Gastroesophageal sphincter (tissue), 4 donors: Measurements from ENCODE around the gene KMT2C. TPM values are rescaled to one million over a fixed set of nuclear protein-coding genes. Genes with fewer than 3 reads are reported as not detected.
"Not testable (repeated sequence)": the region's sequence is repeated elsewhere in the genome, so short reads cannot be mapped to it uniquely, and the experiment has no call there.

Source experiments
- ATAC-seq: fragments of 150-250 bp; one replicate; pipeline ENCODE4 v1.9.1; 2016; ENCODE audit warnings: mild to moderate bottlenecking, moderate library complexity
- H3K27ac ChIP-seq, 4 donors: fragments of 200-600 bp; sonication (generic) in 3 of 4; 1 replicate in 3 of 4; 2 replicates in 1 of 4; pipeline ENCODE4 v1.5.1; 2016 to 2019
- H3K27me3 ChIP-seq: fragments of 200-600 bp; sonication (generic); one replicate; pipeline ENCODE4 v1.5.1; 2019
- H3K36me3 ChIP-seq, 2 donors: fragments of 200-600 bp; sonication (generic); one replicate each; pipeline ENCODE4 v1.5.1; 2019; ENCODE audit warnings: control low read depth in 1 of 2
- H3K4me1 ChIP-seq, 3 donors: fragments of 200-600 bp; sonication (generic); 1 replicate in 2 of 3; 2 replicates in 1 of 3; pipeline ENCODE4 v1.5.1; 2016 to 2019; ENCODE audit warnings: control low read depth in 2 of 3
- H3K4me3 ChIP-seq, 2 donors: fragments of 200-600 bp; sonication (generic); one replicate each; pipeline ENCODE4 v1.5.1; 2019; ENCODE audit warnings: mild to moderate bottlenecking in 1 of 2, moderate library complexity in 1 of 2
- H3K9me3 ChIP-seq, 3 donors: fragments of 200-600 bp; sonication (generic); one replicate each; pipeline ENCODE4 v1.5.1; 2017 to 2019; ENCODE audit warnings: control low read depth in 2 of 3
- CTCF ChIP-seq, 4 experiments: fragments of 200-600 bp in 2 of 4; fragments of 450-650 bp in 2 of 4; sonication (generic) in 1 of 4; IDR thresholded peaks; one replicate each; pipeline ENCODE4 v1.5.1; 2017 to 2019; ENCODE audit warnings: antibody characterized with exemption in 4 of 4, mild to moderate bottlenecking in 2 of 4, moderate library complexity in 2 of 4
- EP300 ChIP-seq: sonication (generic); formaldehyde crosslinking; IDR thresholded peaks from one replicate; pipeline ENCODE4 v1.6.1; 2017; ENCODE audit warnings: antibody characterized with exemption, mild to moderate bottlenecking
- POLR2A ChIP-seq, 2 donors: fragments of 450-650 bp; IDR thresholded peaks; one replicate each; pipeline ENCODE4 v1.6.1; 2017; ENCODE audit warnings: antibody characterized with exemption in 2 of 2, mild to moderate bottlenecking in 2 of 2, moderate library complexity in 1 of 2
- POLR2AphosphoS5 ChIP-seq: sonication (generic); formaldehyde crosslinking; IDR thresholded peaks from one replicate; pipeline ENCODE4 v1.6.1; 2017; ENCODE audit warnings: antibody characterized with exemption
- WGBS, 2 donors: methylation state at CpG; one replicate each; pipeline ENCODE4 v1.1.5; 2018; ENCODE audit warnings: low coverage in 1 of 2; 5-methylcytosine and 5-hydroxymethylcytosine counted together
- total RNA-seq, 4 donors: library from RNA; depleted of rRNA; stranded (reverse); fragments of >200 nt; gene quantifications; one replicate each; pipeline ENCODE4 v1.1.0, GENCODE V29; 2016

Gene KMT2C
- total RNA-seq, 4 donors from 2014 or later = 63.0 to 84.8 (median 75.5) TPM

GRCh38 chr7:152362128-152362926 is 73.5 kb downstream of the KMT2C start:
- no peaks in the 10 kb centered on the region for H3K9me3 ChIP-seq
- no peak for ATAC-seq
- peaks cover 0 to 82% (median 8%) of the 10 kb centered on the region in 3 donors for H3K4me1 ChIP-seq
- no peaks in the 10 kb centered on the region for H3K36me3 ChIP-seq
- no peak overlapping the region for H3K4me3 ChIP-seq
- H3K27me3 ChIP-seq = no peaks in the 10 kb centered on the region
- TF ChIP-seq POLR2A (IDR thresholded peaks at IDR 0.05) (no peak), POLR2AphosphoS5 (no peak), CTCF (IDR thresholded peaks at IDR 0.05) (no peak), EP300 (no peak)
- H3K27ac ChIP-seq = no peak overlapping the region
- WGBS, 2 donors = 65 to 68% methylated on average over 6 of the region's 6 CpGs

DNA sequence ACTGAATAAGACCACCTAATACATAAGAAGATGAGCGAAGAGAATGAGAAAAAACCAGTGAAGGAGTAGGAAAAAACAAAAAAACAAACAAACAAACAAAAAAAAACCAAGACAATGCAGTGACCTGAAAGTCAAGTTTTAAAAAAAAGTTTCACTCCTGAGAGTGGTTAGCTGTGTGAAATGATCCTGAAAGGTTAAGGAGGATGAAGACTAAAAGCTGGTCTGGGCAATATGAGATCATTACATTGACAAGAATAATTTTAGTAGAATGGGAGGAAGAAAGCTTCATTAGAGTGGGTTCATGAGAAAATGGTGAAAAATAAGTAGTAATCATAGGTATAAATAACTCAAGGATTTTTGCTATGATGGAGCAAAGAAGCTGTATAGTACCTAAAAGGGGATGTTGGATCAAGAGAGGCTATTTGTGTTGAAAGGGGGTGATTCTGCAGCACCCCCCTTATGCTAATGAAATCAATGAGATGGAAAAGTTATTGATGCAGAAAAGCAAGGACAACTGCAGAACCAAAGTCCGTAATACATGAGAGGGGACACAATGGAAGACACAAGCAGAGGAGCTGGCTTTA is 80.2 kb downstream of the KMT2C start:
- no peak for TF ChIP-seq POLR2A (IDR thresholded peaks at IDR 0.05)
- TF ChIP-seq CTCF (IDR thresholded peaks at IDR 0.05) = no peak
- no peak for TF ChIP-seq EP300
- TF ChIP-seq POLR2AphosphoS5 = no peak
- H3K9me3 ChIP-seq = no peaks in the 10 kb centered on the region
- no peak overlapping the region for H3K27ac ChIP-seq
- H3K4me3 ChIP-seq = no peak overlapping the region
- no peaks in the 10 kb centered on the region for H3K27me3 ChIP-seq
- 85 to 94% methylated on average over 2 of the region's 2 CpGs for WGBS, 2 donors
- peaks cover 0 to 38% (median 2%) of the 10 kb centered on the region in 3 donors for H3K4me1 ChIP-seq
- no peak for ATAC-seq
- peaks cover 0 to 13% of the 10 kb centered on the region in 2 donors for H3K36me3 ChIP-seq

DNA sequence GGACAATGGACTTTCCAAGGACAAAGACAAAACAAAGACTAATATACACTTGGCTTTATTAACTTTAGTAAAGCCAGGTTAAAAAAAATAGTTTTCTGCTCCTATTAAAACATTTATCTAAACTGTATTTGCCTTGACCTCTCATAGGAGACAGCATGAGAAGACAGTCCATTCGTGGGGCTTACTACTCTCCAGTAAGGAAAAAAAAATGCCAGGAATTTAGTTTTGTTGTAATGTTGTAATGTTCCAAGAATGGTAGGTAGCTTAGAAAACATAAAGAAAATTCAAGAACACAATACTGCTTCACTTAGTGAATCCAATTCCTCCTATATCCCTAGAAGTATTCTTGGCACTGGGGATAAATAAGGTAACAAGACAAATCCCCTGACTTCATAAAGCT is 81.7 kb downstream of the KMT2C start:
- no peak for ATAC-seq
- Histone ChIP-seq H3K27me3 (no peaks in the 10 kb centered on the region), H3K27ac (no peak overlapping the region), H3K4me1 (peaks cover 0 to 24% (median 2%) of the 10 kb centered on the region in 3 donors), H3K36me3 (peaks cover 0 to 18% of the 10 kb centered on the region in 2 donors), H3K4me3 (no peak overlapping the region), H3K9me3 (no peaks in the 10 kb centered on the region)
- 27 to 63% methylated on average over 1 of the region's 1 CpG for WGBS, 2 donors
- TF ChIP-seq EP300 = no peak
- TF ChIP-seq CTCF (IDR thresholded peaks at IDR 0.05) = no peak
- TF ChIP-seq POLR2AphosphoS5 = no peak
- TF ChIP-seq POLR2A (IDR thresholded peaks at IDR 0.05) = no peak

DNA sequence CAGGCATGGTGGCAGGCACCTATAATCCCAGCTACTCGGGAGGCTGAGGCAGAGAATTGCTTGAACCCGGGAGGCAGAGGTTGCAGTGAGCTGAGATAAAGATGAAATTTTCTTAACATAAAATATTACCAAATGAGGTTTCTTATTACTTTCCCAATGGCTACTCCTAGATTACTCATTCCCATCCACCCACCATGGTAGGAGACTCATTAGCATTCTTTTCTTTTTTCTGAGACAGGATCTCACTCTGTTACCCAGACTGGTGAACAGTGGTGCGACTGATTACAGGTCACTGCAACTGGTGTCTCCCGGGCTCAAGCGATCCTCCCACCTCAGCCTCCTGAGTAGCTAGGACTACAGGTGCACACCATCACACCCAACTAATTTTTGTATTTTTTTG is 82.5 kb downstream of the KMT2C start:
- H3K9me3 ChIP-seq, H3K4me3 ChIP-seq, ATAC-seq, H3K27me3 ChIP-seq, H3K27ac ChIP-seq: not testable (repeated sequence)
- 93 to 100% methylated on average over 2 to 3 of the region's 5 CpGs for WGBS, 2 donors
- Histone ChIP-seq H3K4me1 (peaks cover 0 to 17% (median 0%) of the 10 kb centered on the region in 3 donors), H3K36me3 (peaks cover 0 to 25% of the 10 kb centered on the region in 2 donors)

- Histone ChIP-seq H3K4me1 (peaks cover 0 to 12% (median 0%) of the 10 kb centered on the region in 3 donors), H3K36me3 (peaks cover 0 to 31% of the 10 kb centered on the region in 2 donors)
- H3K27me3 ChIP-seq, H3K27ac ChIP-seq, H3K4me3 ChIP-seq, ATAC-seq, H3K9me3 ChIP-seq: not testable (repeated sequence)
- WGBS, 2 donors = 90% methylated on average over 5 of the region's 5 CpGs; no CpG with 5 or more reads in 1 of the 2 donors
Measured at GRCh38 chr7:152351747-152352146, 84.1 kb downstream of the KMT2C start.

DNA sequence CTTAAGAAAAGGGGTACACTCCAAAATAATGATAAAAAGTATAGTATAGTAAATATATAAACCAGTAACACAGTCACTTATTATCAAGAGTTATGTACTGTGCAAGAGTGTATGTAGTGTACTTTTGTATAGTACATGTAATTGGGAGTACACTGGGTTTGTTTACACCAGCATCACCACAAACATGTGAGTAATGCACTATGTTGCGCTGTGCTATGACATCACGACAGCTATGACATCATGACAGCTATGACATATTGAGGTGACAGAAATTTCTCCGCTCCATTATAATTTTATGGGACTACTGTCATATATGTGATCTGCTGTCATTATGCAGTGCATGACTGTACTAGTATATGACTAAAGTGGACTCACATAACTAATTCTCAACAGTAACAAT is 84.6 kb downstream of the KMT2C start:
- H3K9me3 ChIP-seq = peaks cover 0 to 5% (median 0%) of the 10 kb centered on the region in 3 donors
- WGBS, 2 donors = 93 to 100% methylated on average over 3 of the region's 3 CpGs
- no peaks in the 10 kb centered on the region for H3K27me3 ChIP-seq
- H3K36me3 ChIP-seq = peaks cover 0 to 27% of the 10 kb centered on the region in 2 donors
- no peak for ATAC-seq
- no peak overlapping the region for H3K4me3 ChIP-seq
- TF ChIP-seq EP300 (no peak), POLR2A (IDR thresholded peaks at IDR 0.05) (no peak), CTCF (IDR thresholded peaks at IDR 0.05) (no peak), POLR2AphosphoS5 (no peak)
- no peak overlapping the region for H3K27ac ChIP-seq
- H3K4me1 ChIP-seq = peaks cover 0 to 12% (median 0%) of the 10 kb centered on the region in 3 donors
